ENCODE measurements around the gene ISG20L2. TPM values are rescaled to one million over a fixed set of nuclear protein-coding genes. Genes with fewer than 3 reads are reported as not detected.

The ISG20L2 gene
- total RNA-seq, 1 experiment from 2014 or later: 41.7 TPM

- Histone ChIP-seq H3K4me2 (ENCODE audit: low read length) (no peak overlapping the region), H3K27ac (ENCODE audit: low read depth, low read length) (no peak overlapping the region), H3K27me3 (ENCODE audit: insufficient read depth, low read length) (no peaks in the 10 kb centered on the region), H3K9ac (ENCODE audit: low read length) (no peak overlapping the region), H3K4me3 (replicated peaks in 1 of 2; ENCODE audit: low read depth in 1 of 2, low read length in 2 of 2) (no peak overlapping the region), H3K4me1 (ENCODE audit: control insufficient read depth in 1 of 2, insufficient read depth in 2 of 2, low read length in 2 of 2) (peaks cover 7 to 12% of the 10 kb centered on the region in 2 experiments), H2AFZ (ENCODE audit: low read depth, low read length, poor library complexity, severe bottlenecking) (no peak overlapping the region), H3K9me3 (ENCODE audit: control insufficient read depth in 1 of 2, insufficient read depth in 1 of 2, low read depth in 1 of 2, low read length in 2 of 2) (no peaks in the 10 kb centered on the region), H4K20me1 (ENCODE audit: insufficient read depth) (no peaks in the 10 kb centered on the region), H3K9me2 (ENCODE audit: insufficient read depth) (no peaks in the 10 kb centered on the region), H3K79me2 (ENCODE audit: insufficient read depth, low read length) (peaks cover 96% of the 10 kb centered on the region), H3K36me3 (ENCODE audit: control insufficient read depth in 1 of 2, insufficient read depth in 2 of 2, low read length in 2 of 2) (peaks cover 5 to 22% of the 10 kb centered on the region in 2 experiments; a peak in 2 of 4 replicates)
- ATAC-seq (no peak), DNase-seq (ENCODE audit: low read depth, low spot score) (no peak)
- TF ChIP-seq EZH2 (IDR thresholded peaks at IDR 0.05): no peak
- TF ChIP-seq ELF1 (IDR thresholded peaks at IDR 0.05; ENCODE audit: borderline replicate concordance, low read depth): no peak
- no peak for TF ChIP-seq SP1 (IDR thresholded peaks at IDR 0.05; ENCODE audit: low read depth)
- no peak for TF ChIP-seq YY1 (IDR thresholded peaks at IDR 0.05; ENCODE audit: extremely low read depth, insufficient replicate concordance, low read depth, low read length)
- TF ChIP-seq CTCF (IDR thresholded peaks at IDR 0.05 in 2 of 3, conservative IDR thresholded peaks at IDR 0.05 in 1 of 3; ENCODE audit: borderline replicate concordance in 1 of 3, insufficient read depth in 1 of 3, low read depth in 2 of 3, low read length in 2 of 3): no peak
- TF ChIP-seq TCF7L2 (IDR thresholded peaks at IDR 0.05; ENCODE audit: borderline replicate concordance, extremely low read depth, insufficient read depth, insufficient read length): no peak
- TF ChIP-seq JUND (IDR thresholded peaks at IDR 0.05): no peak
- TF ChIP-seq, protein P1, sequence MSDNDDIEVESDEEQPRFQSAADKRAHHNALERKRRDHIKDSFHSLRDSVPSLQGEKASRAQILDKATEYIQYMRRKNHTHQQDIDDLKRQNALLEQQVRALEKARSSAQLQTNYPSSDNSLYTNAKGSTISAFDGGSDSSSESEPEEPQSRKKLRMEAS (IDR thresholded peaks at IDR 0.05): no peak
- no peak for TF ChIP-seq ATF3 (IDR thresholded peaks at IDR 0.05)
- TF ChIP-seq ZFX (IDR thresholded peaks at IDR 0.05): no peak
- no TSS peak for BruUV-seq (replicated peaks)
- intact Hi-C loops (cut with micrococcal nuclease): no loop called here
- POLR2A ChIA-PET: interaction anchor here (0.6 kb wide), 1 partner anchor 20 kb away, joined by 6 read pairs; no protein-coding TSS in a partner anchor
- CTCF ChIA-PET: interaction anchor here (1.5 to 6.4 kb wide), 3 partner anchors 42 to 156 kb away, joined by 4 to 51 read pairs (median 4); partner anchors contain the start of genes ISG20L2 and METTL25B
- RAD21 ChIA-PET (ENCODE audit: low non-redundant PET in 1 of 2, low total read pairs in 2 of 2, uncharacterized antibody in 2 of 2, unreplicated experiment in 2 of 2): no interaction called here
Observed at GRCh38 chr1:156772222-156772621, 43.7 kb upstream of the ISG20L2 start.

Data from HCT116 (cell line).